AG20443 (cell line): Measurements from ENCODE around the gene VSX1.
A peak's percentile ranks its signal among the peaks of the same experiment; 100 is the strongest.

Source experiments
- DNase-seq: peaks from one replicate; pipeline ENCODE4 v3.0.0; 2012; ENCODE audit warnings: low spot score, mixed read lengths

VSX1 gene

GRCh38 chr20:25053255-25054031, 28.5 kb downstream of the VSX1 start:
- DNase-seq, result peak; percentile 54

DNA sequence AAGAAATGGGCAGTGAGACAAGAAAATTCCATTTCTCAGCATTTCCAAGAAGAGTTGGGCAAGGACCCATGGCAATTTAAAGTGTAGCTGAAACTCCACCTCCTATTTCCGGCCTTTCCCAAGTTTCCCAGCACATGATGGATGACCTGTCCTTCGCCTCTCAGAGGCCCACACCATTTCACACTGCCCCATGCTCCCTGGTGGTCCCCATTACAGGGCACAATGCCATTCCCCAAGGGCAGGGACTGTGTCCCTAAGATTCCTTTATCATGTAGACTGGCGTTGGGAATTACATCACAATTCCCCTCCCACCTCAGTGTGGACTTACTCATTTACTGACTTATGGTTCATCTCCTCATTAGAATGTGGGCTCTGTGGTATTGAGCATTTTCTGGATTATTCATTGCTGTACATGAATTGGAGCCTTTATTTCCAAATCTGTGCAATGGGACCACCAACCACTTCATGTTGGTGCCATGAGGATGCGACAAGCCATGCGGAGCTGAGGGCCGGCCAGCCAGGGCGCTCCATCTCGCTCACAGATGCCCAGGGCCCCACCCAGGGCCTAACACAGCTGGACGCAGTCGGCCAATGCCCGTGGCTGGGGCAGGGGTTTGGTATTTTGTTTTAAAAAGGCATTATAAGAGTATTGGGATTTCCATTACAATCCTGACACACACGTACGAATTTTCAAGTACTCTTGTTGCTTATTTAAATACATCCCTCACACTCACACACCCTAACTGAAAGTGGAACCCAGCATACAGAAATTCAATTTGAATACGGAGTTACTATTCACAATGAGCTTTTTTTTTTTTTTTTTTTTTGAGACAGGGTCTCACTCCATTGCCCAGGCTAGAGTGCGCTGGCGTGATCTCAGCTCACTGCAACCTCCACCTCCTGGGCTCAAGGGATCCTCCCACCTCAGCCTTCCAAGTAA, 29.4 kb downstream of the VSX1 start:
- DNase-seq, result peak; percentile 61

DNA sequence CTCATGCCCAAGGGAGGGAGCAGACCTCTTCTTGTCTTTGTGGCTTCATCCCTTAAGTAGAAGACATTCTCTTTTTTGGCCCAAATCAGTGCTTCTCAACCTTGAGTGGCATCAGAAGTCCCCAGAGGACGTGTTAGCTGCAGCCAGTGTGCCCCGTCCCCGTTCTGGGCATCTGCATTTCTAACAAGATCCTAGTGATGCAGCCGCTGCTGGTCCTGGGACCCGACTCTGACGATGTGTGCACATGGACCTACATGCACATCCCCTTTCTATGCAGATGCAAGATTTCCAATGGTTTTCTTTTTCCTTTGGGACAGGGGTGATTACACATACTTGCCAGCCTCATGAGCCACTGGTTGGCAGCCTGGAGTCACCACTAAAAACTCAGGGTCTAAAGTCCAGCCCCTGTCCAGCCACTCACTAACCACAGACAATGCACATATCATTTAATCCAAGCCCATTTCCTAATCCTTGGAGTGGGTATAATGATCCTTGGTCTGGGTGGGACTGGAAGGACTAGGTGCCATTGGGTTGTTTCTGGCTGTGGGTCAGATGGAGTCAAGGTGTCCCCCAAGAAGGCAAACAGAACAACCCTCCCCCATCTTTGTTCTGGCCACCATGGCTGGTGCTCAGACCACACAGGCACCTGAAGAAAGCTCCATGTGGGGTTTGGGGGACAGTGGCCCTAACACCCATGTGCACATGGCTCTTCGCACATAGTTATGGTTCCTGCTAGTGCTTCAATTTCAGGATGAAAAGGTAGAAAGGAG, 30.4 kb downstream of the VSX1 start:
- no peak for DNase-seq

- no peak for DNase-seq
These were observed 31.2 kb downstream of the VSX1 start for GRCh38 chr20:25050501-25051350.

DNA sequence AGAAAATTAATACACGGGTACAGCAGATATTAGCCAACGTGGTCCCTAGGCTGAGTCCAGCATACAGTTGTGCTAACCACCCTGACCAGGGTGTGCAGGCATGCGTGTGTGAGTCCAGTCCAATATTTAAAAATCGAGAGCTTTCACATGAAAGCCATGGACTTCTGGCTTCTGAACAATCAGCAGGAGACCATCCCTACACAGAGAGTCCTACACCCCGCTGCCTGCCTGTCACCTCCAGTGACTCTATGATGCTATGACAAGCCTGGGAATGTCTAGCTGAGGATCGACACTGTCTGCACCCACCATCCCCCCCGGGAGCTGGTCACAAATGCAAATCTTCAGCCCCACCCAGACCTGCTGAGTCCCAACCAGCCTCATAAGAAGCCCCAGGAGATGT, 31.9 kb downstream of the VSX1 start:
- no peak for DNase-seq

DNA sequence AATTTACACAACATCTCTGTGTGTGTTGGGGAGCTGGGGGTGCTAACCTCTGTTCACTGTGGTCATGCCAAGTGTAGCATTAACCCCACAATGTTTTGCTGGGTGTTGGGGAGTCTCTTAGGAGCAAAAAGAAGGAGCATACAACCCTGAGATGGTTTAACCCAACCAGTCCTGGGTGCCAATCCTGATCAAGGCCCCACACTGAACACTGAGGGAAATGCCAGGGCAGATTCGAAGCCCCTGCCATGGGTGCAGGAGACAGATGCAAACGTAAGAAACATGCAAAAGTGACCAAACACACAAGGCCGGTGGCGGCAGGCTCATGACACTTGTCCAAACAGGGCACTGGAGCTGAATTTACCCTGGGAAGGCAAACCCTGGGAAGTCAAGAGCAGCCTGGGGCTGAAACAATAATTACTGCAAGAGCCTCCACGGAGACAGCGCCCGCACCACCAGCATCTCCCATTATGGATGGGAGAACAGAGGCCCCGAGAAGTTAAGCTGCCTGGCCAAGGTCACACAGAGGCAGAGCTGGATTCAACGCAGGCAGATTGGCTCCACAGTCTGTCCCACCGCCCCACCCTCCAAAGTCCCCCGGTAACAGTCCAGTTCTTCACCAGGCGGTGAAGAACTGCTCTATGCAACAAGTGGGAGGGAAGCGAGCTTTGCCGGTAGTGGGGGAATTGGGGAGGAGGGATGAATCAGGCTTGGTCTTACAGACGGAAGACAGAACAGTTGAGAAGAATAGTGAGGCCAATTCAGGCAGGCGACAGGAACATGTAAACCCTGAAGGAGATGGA, 32.5 kb downstream of the VSX1 start:
- no peak for DNase-seq

- DNase-seq, result no peak
These were observed 33.4 kb downstream of the VSX1 start for GRCh38 chr20:25048519-25048952.

GRCh38 chr20:25047766-25048165, 34.2 kb downstream of the VSX1 start:
- no peak for DNase-seq

DNA sequence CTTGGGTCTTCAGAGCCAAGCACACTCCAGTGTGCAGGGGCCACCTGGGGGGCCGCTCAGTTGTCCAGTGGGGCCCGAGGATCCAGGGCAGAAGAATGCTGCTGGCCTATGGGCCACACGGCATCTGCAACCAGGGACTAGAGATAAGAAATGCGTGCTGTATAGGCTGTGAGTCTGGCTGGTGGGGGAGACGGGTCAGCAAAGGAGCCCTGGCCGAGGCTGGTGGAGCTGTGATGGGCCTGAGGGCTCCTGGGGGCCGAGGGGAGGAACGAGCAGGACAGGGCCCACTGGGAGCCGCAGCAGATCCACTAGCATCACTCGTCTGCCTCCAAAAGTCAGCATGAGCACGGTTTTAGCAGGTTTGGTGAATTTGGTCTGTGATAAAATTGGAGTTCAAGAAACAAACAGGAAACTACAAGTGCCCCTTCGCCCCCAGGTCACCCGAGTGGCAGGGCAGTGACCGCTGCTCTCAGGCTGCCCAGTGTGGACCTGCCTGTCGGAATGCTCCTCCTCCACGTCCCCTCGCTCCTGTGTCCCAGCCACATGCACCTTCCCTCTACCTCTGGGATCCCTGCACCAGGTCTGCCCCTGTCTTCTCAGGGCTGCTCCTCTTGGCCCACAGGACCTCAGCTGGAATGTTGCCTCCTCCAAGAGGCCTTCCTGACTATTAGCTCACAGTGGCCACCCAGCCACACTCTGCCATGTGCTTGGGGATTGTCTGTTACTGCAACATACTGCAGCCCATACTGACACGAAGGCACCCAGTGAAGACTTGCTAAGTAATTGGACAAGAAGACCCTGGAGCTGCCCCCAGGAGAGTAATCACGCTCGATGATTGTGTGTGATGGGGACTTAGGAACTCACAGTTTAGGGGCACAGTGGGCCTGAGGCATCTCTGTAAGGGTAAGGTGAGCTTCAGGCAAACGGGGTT, 34.9 kb downstream of the VSX1 start:
- DNase-seq, result no peak

GRCh38 chr20:25046181-25046641, 35.7 kb downstream of the VSX1 start:
- no peak for DNase-seq

DNA sequence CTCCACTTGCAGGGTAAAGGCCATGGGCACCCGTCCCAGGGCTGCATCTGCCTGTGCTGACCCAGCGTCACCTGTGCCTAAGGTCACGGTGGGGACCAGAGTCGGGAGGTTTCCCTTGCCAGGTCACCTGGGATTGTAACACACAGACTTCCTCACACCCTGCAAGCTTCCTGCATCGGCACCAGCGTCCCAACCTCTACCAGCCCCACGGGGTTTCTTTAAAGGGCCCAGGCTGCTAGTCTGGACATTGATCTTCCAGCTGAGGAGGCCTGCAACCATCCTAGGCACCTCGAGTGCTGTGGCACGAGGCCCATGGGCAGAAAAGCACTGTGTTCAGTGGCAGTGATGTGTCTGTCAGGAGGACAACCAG, 36.6 kb downstream of the VSX1 start:
- no peak for DNase-seq

- no peak for DNase-seq
These were observed 37.1 kb downstream of the VSX1 start for GRCh38 chr20:25044660-25045342.

DNA sequence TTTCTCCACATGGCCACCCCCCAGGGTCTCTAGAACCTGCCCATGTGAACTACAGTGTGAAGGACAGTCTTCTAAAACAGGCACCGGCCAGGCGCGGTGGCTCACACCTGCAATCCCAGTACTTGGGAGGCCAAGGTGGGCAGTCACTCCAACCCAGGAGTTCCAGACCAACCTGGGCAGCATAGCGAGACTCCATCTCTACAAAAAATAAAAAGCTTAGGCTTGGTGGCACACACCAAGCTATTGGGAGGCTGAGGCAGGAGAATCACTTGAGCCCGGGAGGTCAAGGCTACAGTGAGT, 37.7 kb downstream of the VSX1 start:
- DNase-seq, result no peak

DNA sequence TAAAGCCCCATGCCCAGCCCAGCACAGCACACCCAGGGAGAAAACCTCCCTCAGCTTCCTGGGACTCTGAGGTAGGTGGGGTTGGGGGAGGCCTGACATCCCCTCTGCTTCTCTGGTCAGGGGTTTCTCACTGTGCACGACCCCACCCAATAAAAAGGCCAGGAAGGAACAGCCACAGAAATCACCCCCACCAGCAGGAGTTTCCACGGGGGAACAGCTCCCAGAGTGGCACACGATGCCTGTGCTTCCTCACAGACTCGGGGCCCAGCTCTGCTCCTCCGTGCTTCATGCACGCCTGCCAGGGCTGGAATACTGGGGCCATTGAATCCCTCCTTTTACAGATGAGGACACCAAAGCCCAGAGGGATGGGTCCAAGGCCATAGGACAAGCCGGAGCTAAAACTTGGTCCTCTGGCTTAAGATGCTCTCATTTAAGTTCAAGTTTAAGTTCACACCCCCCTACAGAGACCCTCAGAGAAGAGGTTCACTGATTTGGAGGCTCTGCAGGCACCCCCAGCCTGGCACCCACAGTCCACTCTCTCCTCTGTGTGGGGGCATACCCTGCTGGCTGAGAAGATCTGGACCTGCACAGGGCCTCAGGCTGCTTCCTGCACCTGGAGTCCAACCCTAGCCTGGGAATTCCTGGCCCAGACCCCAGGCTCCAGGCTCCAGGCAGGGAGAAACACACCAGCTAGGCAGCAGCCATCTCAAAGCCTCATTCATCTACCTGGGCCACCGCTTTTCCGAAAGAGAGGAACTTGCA, 38.3 kb downstream of the VSX1 start:
- DNase-seq, result no peak

- DNase-seq, result no peak
These were observed 39.1 kb downstream of the VSX1 start for GRCh38 chr20:25042531-25043498.

- DNase-seq, result no peak
These were observed 40.0 kb downstream of the VSX1 start for GRCh38 chr20:25041813-25042530.
